BE2C (cell line): Measurements from ENCODE around the gene ARHGEF9.

Experiments used
- DNase-seq: peaks from one replicate; pipeline ENCODE4 v3.0.0-alpha.2; 2020
- H3K27me3 ChIP-seq: fragments of 250-450 bp; sonication (Bioruptor Pico); 2 replicates; pipeline ENCODE4 v1.5.1; 2020; ENCODE audit warnings: mild to moderate bottlenecking
- H3K36me3 ChIP-seq: fragments of 250-450 bp; sonication (Bioruptor Pico); 2 replicates; pipeline ENCODE4 v1.5.1; 2020; ENCODE audit warnings: mild to moderate bottlenecking
- H3K4me1 ChIP-seq: fragments of 250-450 bp; sonication (Bioruptor Pico); 2 replicates; pipeline ENCODE4 v1.5.1; 2020
- H3K4me3 ChIP-seq: 2 replicates; pipeline ENCODE4 v1.5.1; 2011; ENCODE audit warnings: low read depth, low read length
- H3K9me3 ChIP-seq: fragments of 250-450 bp; sonication (Bioruptor Pico); 2 replicates; pipeline ENCODE4 v1.5.1; 2020
- CTCF ChIP-seq: IDR thresholded peaks from 2 replicates; pipeline ENCODE4 v1.5.1; 2012; ENCODE audit warnings: mild to moderate bottlenecking, low read depth, low read length

ARHGEF9 gene

GRCh38 chrX:63754136-63754859 lies 30.7 kb downstream of the ARHGEF9 start:
- TF ChIP-seq CTCF, result no peak
- no peak for DNase-seq

DNA sequence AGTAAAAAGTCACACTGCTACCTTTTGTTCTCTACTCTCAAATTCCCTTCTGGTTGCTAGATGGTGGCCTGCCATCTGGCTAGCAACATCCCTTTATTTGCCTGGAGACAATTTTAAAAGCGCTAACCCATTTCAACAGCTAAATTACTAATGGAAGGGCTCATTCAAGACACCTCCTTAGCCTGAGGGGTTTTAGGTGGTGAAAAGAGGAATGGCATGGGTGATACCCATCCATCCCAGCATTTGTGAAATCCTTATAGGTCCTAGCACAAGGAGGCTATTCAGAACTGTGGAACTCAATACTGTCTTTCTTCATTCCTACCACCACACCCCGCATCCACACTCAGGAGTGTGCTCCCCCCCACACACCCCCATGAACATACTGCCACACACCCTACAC lies 33.5 kb downstream of the ARHGEF9 start:
- Histone ChIP-seq H3K4me1 (no peaks in the 10 kb centered on the region), H3K4me3 (no peak overlapping the region), H3K36me3 (no peaks in the 10 kb centered on the region), H3K9me3 (no peaks in the 10 kb centered on the region), H3K27me3 (no peaks in the 10 kb centered on the region)
- no peak for DNase-seq
- TF ChIP-seq CTCF, result no peak

More at GRCh38 chrX:63754136-63754859, 30.7 kb downstream of the ARHGEF9 start:
- Histone ChIP-seq H3K27me3 (no peaks in the 10 kb centered on the region), H3K4me1 (no peaks in the 10 kb centered on the region), H3K36me3 (no peaks in the 10 kb centered on the region), H3K9me3 (no peaks in the 10 kb centered on the region), H3K4me3 (peak overlapping the region; percentile 78)

DNA sequence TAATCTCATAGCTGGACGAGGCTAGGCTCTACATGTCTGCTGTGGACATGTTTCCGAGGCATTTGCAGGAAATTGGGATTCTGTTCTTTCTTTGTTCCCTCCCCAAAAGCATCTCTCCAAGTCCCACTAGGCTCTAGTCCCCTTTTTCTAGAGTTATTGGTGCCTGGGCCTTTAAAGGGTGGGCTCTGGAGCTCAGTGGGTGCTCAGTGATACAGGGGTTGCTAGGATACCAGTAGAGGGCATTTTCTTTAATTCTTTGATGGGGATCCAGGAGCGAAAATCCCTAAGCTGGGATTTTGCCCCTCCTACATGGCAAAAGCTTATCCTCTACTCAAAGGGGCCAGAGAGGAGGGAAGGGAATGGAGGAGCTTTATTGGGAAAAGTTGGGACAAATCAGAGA lies 34.2 kb downstream of the ARHGEF9 start:
- no peaks in the 10 kb centered on the region for H3K9me3 ChIP-seq
- no peaks in the 10 kb centered on the region for H3K27me3 ChIP-seq
- no peak for DNase-seq
- no peaks in the 10 kb centered on the region for H3K36me3 ChIP-seq
- no peaks in the 10 kb centered on the region for H3K4me1 ChIP-seq
- no peak for TF ChIP-seq CTCF
- no peak overlapping the region for H3K4me3 ChIP-seq

- no peaks in the 10 kb centered on the region for H3K36me3 ChIP-seq
- no peak for DNase-seq
- H3K9me3 ChIP-seq, result no peaks in the 10 kb centered on the region
- H3K4me1 ChIP-seq, result no peaks in the 10 kb centered on the region
- no peak for TF ChIP-seq CTCF
- H3K27me3 ChIP-seq, result no peaks in the 10 kb centered on the region
- H3K4me3 ChIP-seq, result no peak overlapping the region
These were observed 37.7 kb downstream of the ARHGEF9 start for GRCh38 chrX:63747331-63747730.

- H3K4me1 ChIP-seq, result no peaks in the 10 kb centered on the region
These were observed 38.3 kb downstream of the ARHGEF9 start for GRCh38 chrX:63746715-63747114.

More at GRCh38 chrX:63746715-63747114, 38.3 kb downstream of the ARHGEF9 start:
- H3K9me3 ChIP-seq, result no peaks in the 10 kb centered on the region
- no peak overlapping the region for H3K4me3 ChIP-seq
- no peaks in the 10 kb centered on the region for H3K36me3 ChIP-seq
- no peak for TF ChIP-seq CTCF
- H3K27me3 ChIP-seq, result no peaks in the 10 kb centered on the region
- DNase-seq, result no peak
